ENCODE measurements around the gene JADE2. TPM values are rescaled to one million over a fixed set of nuclear protein-coding genes. Genes with fewer than 3 reads are reported as not detected.
"Not testable (repeated sequence)": the region's sequence is repeated elsewhere in the genome, so short reads cannot be mapped to it uniquely, and the experiment has no call there.

The JADE2 gene
- total and polyA plus RNA-seq, 2 experiments from 2014 or later: 14.9 to 35.4 TPM

DNA sequence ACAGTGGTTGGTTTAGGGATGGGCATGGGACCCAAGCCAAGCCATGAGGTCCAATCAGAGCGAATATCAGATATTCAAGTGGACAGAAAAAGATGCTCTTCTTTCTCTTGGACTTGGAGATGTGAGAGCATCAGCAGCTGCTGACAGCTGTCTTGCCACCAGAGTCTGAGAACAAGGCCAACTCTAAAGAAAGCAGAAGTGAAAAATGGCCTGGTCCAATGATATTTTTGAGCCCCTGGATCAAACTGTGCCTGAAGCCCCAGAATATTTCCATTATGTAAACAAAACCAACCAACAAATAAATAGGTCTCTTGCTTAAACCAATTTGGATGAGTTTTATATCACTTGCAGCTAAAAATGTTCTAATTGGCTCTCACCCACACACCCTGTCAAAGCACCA lies 30.7 kb upstream of the JADE2 start:
- TF ChIP-seq EZH2 (IDR thresholded peaks at IDR 0.05; ENCODE audit: borderline replicate concordance) (no peak), EZH2phosphoT487 (IDR thresholded peaks at IDR 0.05; ENCODE audit: low read depth, severe bottlenecking, unreplicated experiment) (no peak)
- TF ChIP-seq, protein P1, sequence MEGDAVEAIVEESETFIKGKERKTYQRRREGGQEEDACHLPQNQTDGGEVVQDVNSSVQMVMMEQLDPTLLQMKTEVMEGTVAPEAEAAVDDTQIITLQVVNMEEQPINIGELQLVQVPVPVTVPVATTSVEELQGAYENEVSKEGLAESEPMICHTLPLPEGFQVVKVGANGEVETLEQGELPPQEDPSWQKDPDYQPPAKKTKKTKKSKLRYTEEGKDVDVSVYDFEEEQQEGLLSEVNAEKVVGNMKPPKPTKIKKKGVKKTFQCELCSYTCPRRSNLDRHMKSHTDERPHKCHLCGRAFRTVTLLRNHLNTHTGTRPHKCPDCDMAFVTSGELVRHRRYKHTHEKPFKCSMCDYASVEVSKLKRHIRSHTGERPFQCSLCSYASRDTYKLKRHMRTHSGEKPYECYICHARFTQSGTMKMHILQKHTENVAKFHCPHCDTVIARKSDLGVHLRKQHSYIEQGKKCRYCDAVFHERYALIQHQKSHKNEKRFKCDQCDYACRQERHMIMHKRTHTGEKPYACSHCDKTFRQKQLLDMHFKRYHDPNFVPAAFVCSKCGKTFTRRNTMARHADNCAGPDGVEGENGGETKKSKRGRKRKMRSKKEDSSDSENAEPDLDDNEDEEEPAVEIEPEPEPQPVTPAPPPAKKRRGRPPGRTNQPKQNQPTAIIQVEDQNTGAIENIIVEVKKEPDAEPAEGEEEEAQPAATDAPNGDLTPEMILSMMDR (IDR thresholded peaks at IDR 0.05; ENCODE audit: poor library complexity): no peak
- WGBS (ENCODE audit: low lambda C conversion rate, missing lambda C conversion rate): 70% methylated on average over 1 of the region's 1 CpG
- no peak for DNase-seq (ENCODE audit: low spot score)

DNA sequence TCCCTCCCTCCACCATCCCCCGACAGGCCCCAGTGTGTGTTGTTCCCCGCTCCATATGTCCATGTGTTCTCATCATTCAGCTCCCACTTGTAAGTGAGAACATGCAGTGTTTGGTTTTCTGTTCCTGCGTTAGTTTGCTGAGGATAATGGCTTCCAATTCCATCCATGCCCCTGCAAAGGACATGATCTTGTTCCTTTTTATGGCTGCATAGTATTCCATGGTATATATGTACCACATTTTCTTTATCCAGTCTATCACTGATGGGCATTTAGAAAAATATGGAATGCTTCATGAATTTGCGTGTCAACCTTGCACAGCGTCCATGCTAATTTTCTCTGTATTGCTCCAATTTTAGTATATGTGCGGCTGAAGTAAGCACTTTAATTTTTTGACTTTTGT lies 25.6 kb upstream of the JADE2 start:
- not testable (repeated sequence) for DNase-seq (ENCODE audit: low spot score); H4K20me1 ChIP-seq (ENCODE audit: insufficient read depth, poor library complexity, severe bottlenecking); H3K27me3 ChIP-seq; H3K36me3 ChIP-seq (replicated peaks; ENCODE audit: insufficient read depth, low read depth); H3K27ac ChIP-seq; H3K4me3 ChIP-seq; H3K79me2 ChIP-seq; H3K4me2 ChIP-seq; H3K9me2 ChIP-seq (replicated peaks; ENCODE audit: insufficient read depth); H2AFZ ChIP-seq; H3K9me3 ChIP-seq (ENCODE audit: low read depth)
- WGBS (ENCODE audit: low lambda C conversion rate, missing lambda C conversion rate): 98% methylated on average over 6 of the region's 6 CpGs
- H3K4me1 ChIP-seq (ENCODE audit: insufficient read depth): peaks cover 13% of the 10 kb centered on the region

More for the DNA sequence above, 30.7 kb upstream of the JADE2 start:
- no peaks in the 10 kb centered on the region for H3K27me3 ChIP-seq
- no peak overlapping the region for H2AFZ ChIP-seq
- no peaks in the 10 kb centered on the region for H3K36me3 ChIP-seq (replicated peaks; ENCODE audit: insufficient read depth, low read depth)
- no peak overlapping the region for H3K4me3 ChIP-seq
- H3K9me3 ChIP-seq (ENCODE audit: low read depth): no peaks in the 10 kb centered on the region
- H3K79me2 ChIP-seq: no peaks in the 10 kb centered on the region
- H3K27ac ChIP-seq: no peak overlapping the region
- no peaks in the 10 kb centered on the region for H3K4me1 ChIP-seq (ENCODE audit: insufficient read depth)
- no peaks in the 10 kb centered on the region for H3K9me2 ChIP-seq (replicated peaks; ENCODE audit: insufficient read depth)
- no peaks in the 10 kb centered on the region for H4K20me1 ChIP-seq (ENCODE audit: insufficient read depth, poor library complexity, severe bottlenecking)
- H3K4me2 ChIP-seq: no peak overlapping the region

GRCh38 chr5:134500699-134501430 lies 24.6 kb upstream of the JADE2 start:
- Histone ChIP-seq H3K27ac (no peak overlapping the region), H3K79me2 (no peaks in the 10 kb centered on the region), H3K9me2 (replicated peaks; ENCODE audit: insufficient read depth) (no peaks in the 10 kb centered on the region), H2AFZ (no peak overlapping the region), H4K20me1 (ENCODE audit: insufficient read depth, poor library complexity, severe bottlenecking) (no peaks in the 10 kb centered on the region), H3K36me3 (replicated peaks; ENCODE audit: insufficient read depth, low read depth) (no peaks in the 10 kb centered on the region), H3K9me3 (ENCODE audit: low read depth) (no peaks in the 10 kb centered on the region), H3K4me1 (ENCODE audit: insufficient read depth) (peaks cover 18% of the 10 kb centered on the region), H3K4me2 (no peak overlapping the region), H3K4me3 (no peak overlapping the region), H3K27me3 (no peaks in the 10 kb centered on the region)
- no peak for DNase-seq (ENCODE audit: low spot score)
- WGBS (ENCODE audit: low lambda C conversion rate, missing lambda C conversion rate): 94% methylated on average over 17 of the region's 17 CpGs
- TF ChIP-seq, protein P1 (IDR thresholded peaks at IDR 0.05; ENCODE audit: poor library complexity): no peak
- TF ChIP-seq EZH2 (IDR thresholded peaks at IDR 0.05; ENCODE audit: borderline replicate concordance): no peak
- no peak for TF ChIP-seq EZH2phosphoT487 (IDR thresholded peaks at IDR 0.05; ENCODE audit: low read depth, severe bottlenecking, unreplicated experiment)

GRCh38 chr5:134502259-134502658 lies 23.2 kb upstream of the JADE2 start:
- H3K36me3 ChIP-seq (replicated peaks; ENCODE audit: insufficient read depth, low read depth): no peaks in the 10 kb centered on the region
- H3K9me3 ChIP-seq (ENCODE audit: low read depth): no peaks in the 10 kb centered on the region
- DNase-seq (ENCODE audit: low spot score): no peak
- no peaks in the 10 kb centered on the region for H4K20me1 ChIP-seq (ENCODE audit: insufficient read depth, poor library complexity, severe bottlenecking)
- no peak overlapping the region for H3K27ac ChIP-seq
- TF ChIP-seq, protein P1 (IDR thresholded peaks at IDR 0.05; ENCODE audit: poor library complexity): no peak
- TF ChIP-seq EZH2 (IDR thresholded peaks at IDR 0.05; ENCODE audit: borderline replicate concordance) (no peak), EZH2phosphoT487 (IDR thresholded peaks at IDR 0.05; ENCODE audit: low read depth, severe bottlenecking, unreplicated experiment) (no peak)
- H2AFZ ChIP-seq: no peak overlapping the region
- H3K27me3 ChIP-seq: no peaks in the 10 kb centered on the region
- 70% methylated on average over 2 of the region's 2 CpGs for WGBS (ENCODE audit: low lambda C conversion rate, missing lambda C conversion rate)
- H3K9me2 ChIP-seq (replicated peaks; ENCODE audit: insufficient read depth): no peaks in the 10 kb centered on the region
- H3K4me3 ChIP-seq: no peak overlapping the region
- H3K4me1 ChIP-seq (ENCODE audit: insufficient read depth): peaks cover 24% of the 10 kb centered on the region
- no peak overlapping the region for H3K4me2 ChIP-seq
- H3K79me2 ChIP-seq: peaks cover 5% of the 10 kb centered on the region
